ENCODE measurements around the gene NECTIN2. TPM values are rescaled to one million over a fixed set of nuclear protein-coding genes. Genes with fewer than 3 reads are reported as not detected.
A peak's percentile ranks its signal among the peaks of the same experiment; 100 is the strongest.

NECTIN2 gene
- total and polyA plus RNA-seq, 2 experiments from 2014 or later: 60.5 to 71.7 TPM

DNA sequence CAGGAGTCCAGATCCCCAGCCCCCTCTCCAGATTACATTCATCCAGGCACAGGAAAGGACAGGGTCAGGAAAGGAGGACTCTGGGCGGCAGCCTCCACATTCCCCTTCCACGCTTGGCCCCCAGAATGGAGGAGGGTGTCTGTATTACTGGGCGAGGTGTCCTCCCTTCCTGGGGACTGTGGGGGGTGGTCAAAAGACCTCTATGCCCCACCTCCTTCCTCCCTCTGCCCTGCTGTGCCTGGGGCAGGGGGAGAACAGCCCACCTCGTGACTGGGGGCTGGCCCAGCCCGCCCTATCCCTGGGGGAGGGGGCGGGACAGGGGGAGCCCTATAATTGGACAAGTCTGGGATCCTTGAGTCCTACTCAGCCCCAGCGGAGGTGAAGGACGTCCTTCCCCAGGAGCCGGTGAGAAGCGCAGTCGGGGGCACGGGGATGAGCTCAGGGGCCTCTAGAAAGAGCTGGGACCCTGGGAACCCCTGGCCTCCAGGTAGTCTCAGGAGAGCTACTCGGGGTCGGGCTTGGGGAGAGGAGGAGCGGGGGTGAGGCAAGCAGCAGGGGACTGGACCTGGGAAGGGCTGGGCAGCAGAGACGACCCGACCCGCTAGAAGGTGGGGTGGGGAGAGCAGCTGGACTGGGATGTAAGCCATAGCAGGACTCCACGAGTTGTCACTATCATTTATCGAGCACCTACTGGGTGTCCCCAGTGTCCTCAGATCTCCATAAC, 59.5 kb downstream of the NECTIN2 start, which contains the start of gene APOE:
TSS of gene APOE (plus strand) at position 360 of the 724 bp plus-strand sequence. CDS start 829 bp downstream, outside the sequence.
- Histone ChIP-seq H3K9me2 (ENCODE audit: insufficient read depth) (no peaks in the 10 kb centered on the region), H3K4me2 (ENCODE audit: unreplicated experiment) (peak within 1 kb of the TSS; percentile 32)
- in situ Hi-C loops (cut with MboI): no loop called here

GRCh38 chr19:44907613-44908012, 61.5 kb downstream of the NECTIN2 start:
- Histone ChIP-seq H3K27me3 (replicated peaks; ENCODE audit: insufficient read depth) (peaks cover 14% of the 10 kb centered on the region), H3K4me2 (ENCODE audit: unreplicated experiment) (no peak overlapping the region), H3F3A (ENCODE audit: insufficient read depth) (no peaks in the 10 kb centered on the region), H3K9me2 (ENCODE audit: insufficient read depth) (no peaks in the 10 kb centered on the region), H2AFZ (no peak overlapping the region), H3K36me3 (ENCODE audit: low read depth) (no peaks in the 10 kb centered on the region), H3K79me2 (ENCODE audit: insufficient read depth) (no peaks in the 10 kb centered on the region), H3K4me1 (ENCODE audit: insufficient read depth) (no peaks in the 10 kb centered on the region; the same call in 1 of the 2 replicates), H3K4me3 (no peak overlapping the region), H3K27ac (no peak overlapping the region), H3K9me3 (ENCODE audit: low read depth) (no peaks in the 10 kb centered on the region), H4K20me1 (ENCODE audit: insufficient read depth) (no peaks in the 10 kb centered on the region), H3K9ac (no peak overlapping the region)
- in situ Hi-C loops (cut with MboI): no loop called here
- 83% methylated on average over 12 of the region's 12 CpGs for WGBS, 2 experiments (ENCODE audit: low coverage in 1 of 2, low lambda C conversion rate in 2 of 2, missing lambda C conversion rate in 2 of 2)
- TF ChIP-seq EZH2 (IDR thresholded peaks at IDR 0.05; ENCODE audit: insufficient read depth, poor library complexity, severe bottlenecking): no peak
- no peak for DNase-seq

More for the DNA sequence above, 59.5 kb downstream of the NECTIN2 start, which contains the start of gene APOE:
- TF ChIP-seq EZH2phosphoT487 (IDR thresholded peaks at IDR 0.05; ENCODE audit: insufficient read depth, low read depth) (no peak), EZH2 (IDR thresholded peaks at IDR 0.05; ENCODE audit: insufficient read depth, poor library complexity, severe bottlenecking) (no peak)
- H3K4me3 ChIP-seq: no peak within 1 kb of the TSS
- no peak within 1 kb of the TSS for H3K27ac ChIP-seq
- H3F3A ChIP-seq (ENCODE audit: insufficient read depth): no peaks in the 10 kb centered on the region
- no peak within 1 kb of the TSS for H3K9ac ChIP-seq
- H2AFZ ChIP-seq: 0 out of 2 replicates have a peak within 1 kb of the TSS, but pooled peaks have one; percentile 7
- no peaks in the 10 kb centered on the region; the same call in 1 of the 2 replicates for H3K4me1 ChIP-seq (ENCODE audit: insufficient read depth)
- H3K27me3 ChIP-seq (replicated peaks; ENCODE audit: insufficient read depth): peaks cover 14% of the 10 kb centered on the region
- WGBS, 2 experiments (ENCODE audit: low coverage in 1 of 2, low lambda C conversion rate in 2 of 2, missing lambda C conversion rate in 2 of 2): 4 to 5% methylated on average over 15 to 20 of the region's 20 CpGs
- H4K20me1 ChIP-seq (ENCODE audit: insufficient read depth): no peaks in the 10 kb centered on the region
- H3K9me3 ChIP-seq (ENCODE audit: low read depth): no peaks in the 10 kb centered on the region
- peak; percentile 18 for DNase-seq
- H3K36me3 ChIP-seq (ENCODE audit: low read depth): no peaks in the 10 kb centered on the region; the same call in 1 of the 2 replicates
- H3K79me2 ChIP-seq (ENCODE audit: insufficient read depth): no peaks in the 10 kb centered on the region

- no peaks in the 10 kb centered on the region for H4K20me1 ChIP-seq (ENCODE audit: insufficient read depth)
- no peak for DNase-seq
Observed at GRCh38 chr19:44908074-44908835, 62.2 kb downstream of the NECTIN2 start.

DNA sequence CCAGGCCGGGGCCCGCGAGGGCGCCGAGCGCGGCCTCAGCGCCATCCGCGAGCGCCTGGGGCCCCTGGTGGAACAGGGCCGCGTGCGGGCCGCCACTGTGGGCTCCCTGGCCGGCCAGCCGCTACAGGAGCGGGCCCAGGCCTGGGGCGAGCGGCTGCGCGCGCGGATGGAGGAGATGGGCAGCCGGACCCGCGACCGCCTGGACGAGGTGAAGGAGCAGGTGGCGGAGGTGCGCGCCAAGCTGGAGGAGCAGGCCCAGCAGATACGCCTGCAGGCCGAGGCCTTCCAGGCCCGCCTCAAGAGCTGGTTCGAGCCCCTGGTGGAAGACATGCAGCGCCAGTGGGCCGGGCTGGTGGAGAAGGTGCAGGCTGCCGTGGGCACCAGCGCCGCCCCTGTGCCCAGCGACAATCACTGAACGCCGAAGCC, 62.8 kb downstream of the NECTIN2 start:
- Histone ChIP-seq H3K79me2 (ENCODE audit: insufficient read depth) (no peaks in the 10 kb centered on the region), H3K4me3 (no peak overlapping the region), H3K4me1 (ENCODE audit: insufficient read depth) (no peaks in the 10 kb centered on the region; the same call in 1 of the 2 replicates), H3K27me3 (replicated peaks; ENCODE audit: insufficient read depth) (peaks cover 14% of the 10 kb centered on the region), H3K9ac (no peak overlapping the region), H3K27ac (no peak overlapping the region), H4K20me1 (ENCODE audit: insufficient read depth) (no peaks in the 10 kb centered on the region), H3K9me2 (ENCODE audit: insufficient read depth) (no peaks in the 10 kb centered on the region), H3K4me2 (ENCODE audit: unreplicated experiment) (no peak overlapping the region), H3K9me3 (ENCODE audit: low read depth) (no peaks in the 10 kb centered on the region), H3K36me3 (ENCODE audit: low read depth) (no peaks in the 10 kb centered on the region), H2AFZ (no peak overlapping the region), H3F3A (ENCODE audit: insufficient read depth) (no peaks in the 10 kb centered on the region)
- in situ Hi-C loops (cut with MboI): no loop called here
- 95 to 96% methylated on average over 42 to 43 of the region's 44 CpGs for WGBS, 2 experiments (ENCODE audit: low coverage in 1 of 2, low lambda C conversion rate in 2 of 2, missing lambda C conversion rate in 2 of 2)
- DNase-seq: no peak
- no peak for TF ChIP-seq EZH2 (IDR thresholded peaks at IDR 0.05; ENCODE audit: insufficient read depth, poor library complexity, severe bottlenecking)
- TF ChIP-seq EZH2phosphoT487 (IDR thresholded peaks at IDR 0.05; ENCODE audit: insufficient read depth, low read depth): no peak

More at GRCh38 chr19:44908074-44908835, 62.2 kb downstream of the NECTIN2 start:
- Histone ChIP-seq H3K79me2 (ENCODE audit: insufficient read depth) (no peaks in the 10 kb centered on the region), H3K9me2 (ENCODE audit: insufficient read depth) (no peaks in the 10 kb centered on the region), H3K27ac (no peak overlapping the region), H3K36me3 (ENCODE audit: low read depth) (no peaks in the 10 kb centered on the region), H3K9me3 (ENCODE audit: low read depth) (no peaks in the 10 kb centered on the region), H3K27me3 (replicated peaks; ENCODE audit: insufficient read depth) (peaks cover 14% of the 10 kb centered on the region), H3F3A (ENCODE audit: insufficient read depth) (no peaks in the 10 kb centered on the region), H2AFZ (no peak overlapping the region), H3K4me3 (no peak overlapping the region), H3K4me2 (ENCODE audit: unreplicated experiment) (no peak overlapping the region), H3K9ac (no peak overlapping the region), H3K4me1 (ENCODE audit: insufficient read depth) (no peaks in the 10 kb centered on the region; the same call in 1 of the 2 replicates)
- in situ Hi-C loops (cut with MboI): no loop called here
- TF ChIP-seq EZH2phosphoT487 (IDR thresholded peaks at IDR 0.05; ENCODE audit: insufficient read depth, low read depth) (no peak), EZH2 (IDR thresholded peaks at IDR 0.05; ENCODE audit: insufficient read depth, poor library complexity, severe bottlenecking) (no peak)
- WGBS, 2 experiments (ENCODE audit: low coverage in 1 of 2, low lambda C conversion rate in 2 of 2, missing lambda C conversion rate in 2 of 2): 94 to 99% methylated on average over 11 to 46 of the region's 46 CpGs

Measured in GM23248 (cell line).